Panc1 (cell line): ENCODE measurements around the gene CCDC141. TPM values are rescaled to one million over a fixed set of nuclear protein-coding genes. Genes with fewer than 3 reads are reported as not detected.

Experiments used
- ATAC-seq: fragments of 200-7000 bp; cut with Tn5 transposase; 2 replicates; pipeline ENCODE4 v1.9.1; 2020; ENCODE audit warnings: mild to moderate bottlenecking, moderate library complexity
- BruUV-seq: library from RNA; stranded (reverse); fragments of 400-500 nt; replicated peaks from 2 replicates; lab custom pipeline; 2021; lab: Mats Ljungman, UMichigan
- CTCF ChIA-PET: fragments of 300-600 bp; sonication (Branson Sonifier 250); formaldehyde crosslinking; loops from one replicate; lab custom pipeline; 2022; ENCODE audit warnings: antibody characterized with exemption; lab: Charles Lee
- POLR2A ChIA-PET: fragments of 300-600 bp; sonication (Branson Sonifier 250); formaldehyde crosslinking; loops from one replicate; lab custom pipeline; 2022; ENCODE audit warnings: antibody characterized with exemption; lab: Charles Lee
- DNase-seq: peaks from one replicate; pipeline ENCODE4 v3.0.0-alpha.2; 2010; ENCODE audit warnings: low read depth, low spot score
- H3K27ac ChIP-seq: 2 replicates; pipeline ENCODE4 v1.5.1; 2011; ENCODE audit warnings: mild to moderate bottlenecking, low read length, inconsistent platforms
- H3K27me3 ChIP-seq: fragments of 200-500 bp; sonication (Bioruptor generic); 2 replicates; pipeline ENCODE4 v1.6.0; 2014; ENCODE audit warnings: low read length, inconsistent platforms; ENCODE audit not compliant: control insufficient read depth, insufficient read depth
- H3K36me3 ChIP-seq: fragments of 200-500 bp; sonication (Bioruptor generic); 2 replicates; pipeline ENCODE4 v1.5.1; 2014; ENCODE audit warnings: inconsistent platforms, mild to moderate bottlenecking, low read length, moderate library complexity; ENCODE audit not compliant: control insufficient read depth, insufficient read depth
- H3K4me1 ChIP-seq: 2 replicates; pipeline ENCODE4 v1.5.1; 2011; ENCODE audit warnings: inconsistent platforms, mild to moderate bottlenecking, low read length, moderate library complexity; ENCODE audit not compliant: control insufficient read depth, insufficient read depth
- H3K4me3 ChIP-seq, 2 experiments: 2 replicates each; pipeline ENCODE4 v1.5.1; 2011 to 2012; ENCODE audit warnings: low read depth in 2 of 2, low read length in 2 of 2, mild to moderate bottlenecking in 2 of 2, inconsistent platforms in 1 of 2, moderate library complexity in 1 of 2
- H3K9me3 ChIP-seq: fragments of 200-500 bp; sonication (Bioruptor generic); 2 replicates; pipeline ENCODE4 v1.5.1; 2014; ENCODE audit warnings: low read depth, mild to moderate bottlenecking, inconsistent platforms, low read length, moderate library complexity; ENCODE audit not compliant: control insufficient read depth, insufficient read depth
- CTCF ChIP-seq: fragments of 450-650 bp; IDR thresholded peaks from 2 replicates; pipeline ENCODE4 v1.5.1; 2017; ENCODE audit warnings: mild to moderate bottlenecking
- POLR2AphosphoS5 ChIP-seq: IDR thresholded peaks from 2 replicates; pipeline ENCODE4 v1.6.1; 2012; ENCODE audit warnings: mild to moderate bottlenecking, low read depth, low read length, moderate library complexity
- REST ChIP-seq, 2 experiments: IDR thresholded peaks; 2 replicates each; pipeline ENCODE4 v1.6.1; 2011 to 2012; ENCODE audit warnings: low read depth in 2 of 2, control low read depth in 1 of 2, low read length in 1 of 2, mild to moderate bottlenecking in 1 of 2, moderate library complexity in 1 of 2; ENCODE audit not compliant: insufficient read depth in 1 of 2
- SIN3A ChIP-seq: IDR thresholded peaks from 2 replicates; pipeline ENCODE4 v1.6.1; 2012; ENCODE audit warnings: low read depth, mild to moderate bottlenecking, low read length, moderate library complexity, borderline replicate concordance; ENCODE audit not compliant: insufficient read depth
- TCF7L2 ChIP-seq: IDR thresholded peaks from 2 replicates; pipeline ENCODE4 v1.6.1; 2011; ENCODE audit warnings: mild to moderate bottlenecking, low read depth, low read length, inconsistent platforms
- in situ Hi-C: cut with HindIII; loops from 2 replicates; pipeline ENCODE4 v1.10.0; 2016; ENCODE audit warnings: low sequenced_read_pairs, low pct_unique_long_range_greater_than_20kb
- intact Hi-C: fragments of 100-400 bp; cut with micrococcal nuclease; formaldehyde crosslinking; loops from one replicate; pipeline ENCODE4 v1.10.0; 2022; ENCODE audit not compliant: unreplicated experiment
- total RNA-seq: library from RNA; stranded (reverse); gene quantifications from one replicate; pipeline ENCODE4 v1.2.1, GENCODE V29; 2021; ENCODE audit not compliant: unreplicated experiment

The CCDC141 gene
- total RNA-seq, 1 experiment from 2014 or later, result 0.10 TPM

DNA sequence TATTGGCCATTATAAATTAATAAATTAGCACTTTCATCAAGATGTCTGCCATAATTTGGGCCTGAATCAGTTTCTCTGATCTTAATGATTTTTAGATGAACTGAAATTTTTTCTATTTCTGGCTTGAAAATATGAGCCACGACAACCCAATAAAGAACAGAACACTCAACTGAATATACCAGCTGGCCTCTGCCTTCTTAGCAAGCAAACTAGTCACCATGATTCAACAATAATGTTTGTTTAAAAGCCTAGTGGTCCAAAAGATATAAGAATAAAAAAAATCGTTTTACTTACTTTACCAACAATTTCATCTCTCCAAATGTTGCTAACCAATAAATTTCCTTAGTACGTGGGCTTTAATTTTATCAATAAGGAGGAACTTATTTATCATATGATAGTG lies 176.0 kb downstream of the CCDC141 start:
- BruUV-seq, result no TSS peak
- Histone ChIP-seq H3K27ac (no peak overlapping the region), H3K36me3 (no peaks in the 10 kb centered on the region), H3K27me3 (no peaks in the 10 kb centered on the region), H3K4me3 (no peak overlapping the region), H3K9me3 (no peaks in the 10 kb centered on the region), H3K4me1 (no peaks in the 10 kb centered on the region)
- ATAC-seq (no peak), DNase-seq (no peak)
- ChIA-PET CTCF (no interaction called here), POLR2A (no interaction called here)
- TF ChIP-seq POLR2AphosphoS5 (no peak), TCF7L2 (no peak), SIN3A (no peak), REST (IDR thresholded peaks at IDR 0.05; ENCODE audit: insufficient read depth in 1 of 2, low read depth in 2 of 2, low read length in 1 of 2) (no peak), CTCF (no peak)
- in situ Hi-C loops (no loop called here), intact Hi-C loops (no loop called here)

DNA sequence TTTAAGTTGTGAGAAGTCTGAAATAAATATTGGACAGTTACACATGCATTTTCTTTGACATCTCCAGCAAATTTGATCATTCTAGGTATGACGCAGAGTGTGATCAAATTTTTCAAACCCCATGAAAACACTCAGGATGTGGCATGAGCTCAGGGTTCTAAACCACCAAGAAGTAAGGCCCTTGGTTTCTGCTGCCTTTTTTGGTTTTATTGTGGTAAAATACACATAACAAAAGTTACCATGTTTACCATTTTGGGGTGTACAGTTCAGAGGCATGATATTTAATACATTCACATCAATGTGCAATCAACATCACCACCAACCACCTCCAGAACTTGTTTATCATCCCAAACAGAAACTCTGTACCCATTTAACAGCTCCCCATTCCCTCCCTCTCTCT lies 178.4 kb downstream of the CCDC141 start:
- no TSS peak for BruUV-seq
- H3K36me3 ChIP-seq, result no peaks in the 10 kb centered on the region
- ATAC-seq (no peak), DNase-seq (no peak)
- no peak overlapping the region for H3K4me3 ChIP-seq
- in situ Hi-C loops, result no loop called here
- H3K27ac ChIP-seq, result no peak overlapping the region
- no peaks in the 10 kb centered on the region for H3K9me3 ChIP-seq
- H3K27me3 ChIP-seq, result no peaks in the 10 kb centered on the region
- no peaks in the 10 kb centered on the region for H3K4me1 ChIP-seq
- ChIA-PET POLR2A (no interaction called here), CTCF (no interaction called here)
- intact Hi-C loops, result no loop called here
- no peak for TF ChIP-seq REST (IDR thresholded peaks at IDR 0.05; ENCODE audit: insufficient read depth in 1 of 2, low read depth in 2 of 2, low read length in 1 of 2)
- no peak for TF ChIP-seq TCF7L2
- TF ChIP-seq SIN3A, result no peak
- TF ChIP-seq POLR2AphosphoS5, result no peak
- no peak for TF ChIP-seq CTCF
